Neuronal stem cell (in vitro differentiated cells): ENCODE data around the gene KCNH5.

Source experiments
- DNase-seq: peaks from one replicate; pipeline ENCODE4 v3.0.0-alpha.2; 2013; ENCODE audit warnings: low spot score
- H2AFZ ChIP-seq: one replicate; pipeline ENCODE4 v1.6.1; 2013; ENCODE audit warnings: mild to moderate bottlenecking, low read length, inconsistent platforms
- H2AK5ac ChIP-seq: 2 replicates; pipeline ENCODE4 v1.6.1; 2013; ENCODE audit warnings: low read depth, mild to moderate bottlenecking, inconsistent platforms, low read length, moderate library complexity, mixed read lengths
- H2BK120ac ChIP-seq: 2 replicates; pipeline ENCODE4 v1.6.1; 2013; ENCODE audit warnings: low read depth, mild to moderate bottlenecking, inconsistent platforms, low read length, moderate library complexity, mixed read lengths
- H2BK12ac ChIP-seq: one replicate; pipeline ENCODE4 v1.6.1; 2013; ENCODE audit warnings: low read length, inconsistent platforms
- H2BK15ac ChIP-seq: 2 replicates; pipeline ENCODE4 v1.6.1; 2013; ENCODE audit warnings: mild to moderate bottlenecking, low read length, inconsistent platforms, mixed read lengths
- H2BK5ac ChIP-seq: one replicate; pipeline ENCODE4 v1.6.1; 2013; ENCODE audit warnings: inconsistent platforms, mild to moderate bottlenecking, low read length, moderate library complexity
- H3K14ac ChIP-seq: one replicate; pipeline ENCODE4 v1.6.1; 2013; ENCODE audit warnings: low read length, inconsistent platforms
- H3K18ac ChIP-seq: 2 replicates; pipeline ENCODE4 v1.6.1; 2013; ENCODE audit warnings: low read length, inconsistent platforms
- H3K23ac ChIP-seq: 2 replicates; pipeline ENCODE4 v1.6.1; 2013; ENCODE audit warnings: low read depth, mild to moderate bottlenecking, mixed read lengths, low read length, inconsistent platforms; ENCODE audit not compliant: poor library complexity
- H3K27ac ChIP-seq: replicated peaks from 3 replicates; pipeline ENCODE4 v1.5.1; 2013; ENCODE audit warnings: low read length, inconsistent platforms
- H3K27me3 ChIP-seq, 3 experiments: 2 replicates each; pipeline ENCODE4 v1.6.1; 2013; ENCODE audit warnings: low read length in 3 of 3, mild to moderate bottlenecking in 2 of 3, inconsistent platforms in 1 of 3, low read depth in 1 of 3, mixed read lengths in 1 of 3, moderate library complexity in 1 of 3; ENCODE audit not compliant: control insufficient read depth in 3 of 3, insufficient read depth in 3 of 3
- H3K36me3 ChIP-seq, 2 donors: replicated peaks in 1 of 2; 2 replicates each; pipeline ENCODE4 v1.6.1; 2013; ENCODE audit warnings: low read length in 2 of 2; ENCODE audit not compliant: control insufficient read depth in 2 of 2, insufficient read depth in 2 of 2
- H3K4ac ChIP-seq: 2 replicates; pipeline ENCODE4 v1.6.1; 2013; ENCODE audit warnings: inconsistent platforms, mild to moderate bottlenecking, low read length, moderate library complexity
- H3K4me1 ChIP-seq, 2 donors: 1 replicate in 1 of 2; 2 replicates in 1 of 2; pipeline ENCODE4 v1.6.1; 2013; ENCODE audit warnings: low read length in 2 of 2, low read depth in 1 of 2; ENCODE audit not compliant: control insufficient read depth in 2 of 2, insufficient read depth in 1 of 2
- H3K4me2 ChIP-seq: one replicate; pipeline ENCODE4 v1.6.1; 2013; ENCODE audit warnings: mild to moderate bottlenecking, low read length, inconsistent platforms; ENCODE audit not compliant: insufficient read depth, poor library complexity, severe bottlenecking
- H3K4me3 ChIP-seq, 2 donors: 2 replicates each; pipeline ENCODE4 v1.5.1; 2013; ENCODE audit warnings: low read length in 2 of 2, mild to moderate bottlenecking in 2 of 2, inconsistent platforms in 1 of 2, moderate library complexity in 1 of 2
- H3K79me1 ChIP-seq: one replicate; pipeline ENCODE4 v1.6.1; 2013; ENCODE audit warnings: low read depth, mild to moderate bottlenecking, inconsistent platforms, low read length, moderate library complexity
- H3K9ac ChIP-seq: one replicate; pipeline ENCODE4 v1.6.1; 2013; ENCODE audit warnings: mild to moderate bottlenecking, low read depth, low read length, inconsistent platforms; ENCODE audit not compliant: poor library complexity
- H3K9me3 ChIP-seq, 2 donors: replicated peaks in 1 of 2; 2 replicates each; pipeline versions ENCODE3 to v1.6.1; 2013; ENCODE audit warnings: low read length in 2 of 2, mild to moderate bottlenecking in 2 of 2, inconsistent platforms in 1 of 2, low read depth in 1 of 2, mixed read lengths in 1 of 2, moderate library complexity in 1 of 2; ENCODE audit not compliant: control insufficient read depth in 2 of 2, insufficient read depth in 1 of 2
- H4K8ac ChIP-seq: one replicate; pipeline ENCODE4 v1.6.1; 2013; ENCODE audit warnings: low read depth, mild to moderate bottlenecking, inconsistent platforms, low read length, moderate library complexity
- H4K91ac ChIP-seq: one replicate; pipeline ENCODE4 v1.6.1; 2013; ENCODE audit warnings: low read length, low read depth, mild to moderate bottlenecking, inconsistent platforms; ENCODE audit not compliant: poor library complexity
- WGBS, 2 donors: extraction: QIAGEN DNeasy Blood & Tissue Kit; methylation state at CpG; one replicate each; pipeline ENCODE4 v1.1.7; 2013; ENCODE audit warnings: missing lambda C conversion rate in 2 of 2, mixed read lengths in 1 of 2; ENCODE audit not compliant: insufficient read length in 2 of 2, insufficient replicate concordance in 1 of 2; ENCODE audit errors: extremely low coverage in 2 of 2; 5-methylcytosine and 5-hydroxymethylcytosine counted together

Gene KCNH5

GRCh38 chr14:62934439-62934838, 110.8 kb downstream of the KCNH5 start:
- no peak overlapping the region for H3K4ac ChIP-seq
- H3K9ac ChIP-seq = no peak overlapping the region
- H3K9me3 ChIP-seq = no peaks in the 10 kb centered on the region
- H3K18ac ChIP-seq = no peak overlapping the region
- no peak overlapping the region for H3K23ac ChIP-seq
- H2AFZ ChIP-seq = no peak overlapping the region
- H2AK5ac ChIP-seq = no peak overlapping the region
- no peak overlapping the region for H3K27ac ChIP-seq
- H3K27me3 ChIP-seq = no peaks in the 10 kb centered on the region
- H3K36me3 ChIP-seq = no peaks in the 10 kb centered on the region
- no peak overlapping the region for H4K91ac ChIP-seq
- no peaks in the 10 kb centered on the region for H3K79me1 ChIP-seq
- no peak overlapping the region for H3K4me3 ChIP-seq
- no peak overlapping the region for H2BK15ac ChIP-seq
- H4K8ac ChIP-seq = no peak overlapping the region
- H2BK5ac ChIP-seq = no peak overlapping the region
- DNase-seq = peak; percentile 23
- H3K4me1 ChIP-seq = peaks cover 0 to 3% of the 10 kb centered on the region in 2 donors
- WGBS, 2 donors = no CpG with 5 or more reads among the region's 3 CpGs
- no peak overlapping the region for H2BK12ac ChIP-seq
- H2BK120ac ChIP-seq = no peak overlapping the region
- no peak overlapping the region for H3K4me2 ChIP-seq
- no peak overlapping the region for H3K14ac ChIP-seq

GRCh38 chr14:62921466-62921865, 123.8 kb downstream of the KCNH5 start:
- H3K23ac ChIP-seq = no peak overlapping the region
- H2AFZ ChIP-seq = no peak overlapping the region
- H3K9me3 ChIP-seq = no peaks in the 10 kb centered on the region
- no peaks in the 10 kb centered on the region for H3K27me3 ChIP-seq
- no peak overlapping the region for H2BK12ac ChIP-seq
- H3K9ac ChIP-seq = no peak overlapping the region
- H3K4me1 ChIP-seq = peaks cover 0 to 1% of the 10 kb centered on the region in 2 donors
- H3K4me2 ChIP-seq = no peak overlapping the region
- no CpG with 5 or more reads among the region's 1 CpG for WGBS, 2 donors
- H2BK120ac ChIP-seq = no peak overlapping the region
- no peak overlapping the region for H4K91ac ChIP-seq
- no peak overlapping the region for H3K14ac ChIP-seq
- H2AK5ac ChIP-seq = no peak overlapping the region
- H3K4ac ChIP-seq = no peak overlapping the region
- H3K4me3 ChIP-seq = no peak overlapping the region
- DNase-seq = no peak
- H3K36me3 ChIP-seq = no peaks in the 10 kb centered on the region
- no peak overlapping the region for H4K8ac ChIP-seq
- H3K27ac ChIP-seq = no peak overlapping the region
- no peak overlapping the region for H2BK15ac ChIP-seq
- no peak overlapping the region for H3K18ac ChIP-seq
- no peaks in the 10 kb centered on the region for H3K79me1 ChIP-seq
- no peak overlapping the region for H2BK5ac ChIP-seq

- H3K27ac ChIP-seq = no peak overlapping the region
Observed at GRCh38 chr14:62916551-62916950, 128.7 kb downstream of the KCNH5 start.

GRCh38 chr14:62914873-62915272, 130.4 kb downstream of the KCNH5 start:
- H3K36me3 ChIP-seq = no peaks in the 10 kb centered on the region
- H3K4me1 ChIP-seq = no peaks in the 10 kb centered on the region
- H3K18ac ChIP-seq = no peak overlapping the region
- no peaks in the 10 kb centered on the region for H3K9me3 ChIP-seq
- no peak overlapping the region for H2BK120ac ChIP-seq
- H3K4ac ChIP-seq = no peak overlapping the region
- H4K91ac ChIP-seq = no peak overlapping the region
- H3K27me3 ChIP-seq = no peaks in the 10 kb centered on the region
- no peak overlapping the region for H3K23ac ChIP-seq
- no peaks in the 10 kb centered on the region for H3K79me1 ChIP-seq
- no CpG with 5 or more reads among the region's 3 CpGs for WGBS, 2 donors
- no peak overlapping the region for H2BK15ac ChIP-seq
- H2BK5ac ChIP-seq = no peak overlapping the region
- H3K4me2 ChIP-seq = no peak overlapping the region
- no peak for DNase-seq
- no peak overlapping the region for H3K27ac ChIP-seq
- H3K9ac ChIP-seq = no peak overlapping the region
- no peak overlapping the region for H2AK5ac ChIP-seq
- no peak overlapping the region for H2BK12ac ChIP-seq
- no peak overlapping the region for H3K4me3 ChIP-seq
- no peak overlapping the region for H2AFZ ChIP-seq
- no peak overlapping the region for H3K14ac ChIP-seq
- H4K8ac ChIP-seq = no peak overlapping the region

More at GRCh38 chr14:62916551-62916950, 128.7 kb downstream of the KCNH5 start:
- H3K9me3 ChIP-seq = no peaks in the 10 kb centered on the region
- H3K27me3 ChIP-seq = no peaks in the 10 kb centered on the region
- H3K18ac ChIP-seq = no peak overlapping the region
- no peak overlapping the region for H4K91ac ChIP-seq
- no peak overlapping the region for H3K23ac ChIP-seq
- H3K4me1 ChIP-seq = peaks cover 0 to 1% of the 10 kb centered on the region in 2 donors
- H3K4me2 ChIP-seq = no peak overlapping the region
- H4K8ac ChIP-seq = no peak overlapping the region
- no peak overlapping the region for H2AK5ac ChIP-seq
- H2BK12ac ChIP-seq = no peak overlapping the region
- H3K36me3 ChIP-seq = no peaks in the 10 kb centered on the region
- no CpG with 5 or more reads among the region's 4 CpGs for WGBS, 2 donors
- H2BK120ac ChIP-seq = no peak overlapping the region
- no peak overlapping the region for H3K14ac ChIP-seq
- no peak overlapping the region for H3K9ac ChIP-seq
- H3K79me1 ChIP-seq = no peaks in the 10 kb centered on the region
- no peak overlapping the region for H2BK5ac ChIP-seq
- DNase-seq = no peak
- no peak overlapping the region for H2AFZ ChIP-seq
- no peak overlapping the region for H2BK15ac ChIP-seq
- H3K4me3 ChIP-seq = no peak overlapping the region
- no peak overlapping the region for H3K4ac ChIP-seq
